CD4-positive, alpha-beta T cell (primary cell): ENCODE results near the gene ELP4. TPM values are rescaled to one million over a fixed set of nuclear protein-coding genes. Genes with fewer than 3 reads are reported as not detected.

Source experiments
- ATAC-seq: fragments of 200-7000 bp; cut with Tn5 transposase; one replicate; pipeline ENCODE4 v1.10.0; 2022; ENCODE audit warnings: mild to moderate bottlenecking; ENCODE audit not compliant: poor library complexity
- CTCF ChIA-PET: fragments of 350-600 bp; sonication (Branson Sonifier 250); formaldehyde crosslinking; loops from one replicate; lab custom pipeline; 2021; ENCODE audit warnings: antibody characterized with exemption, inconsistent platforms; lab: Charles Lee
- POLR2A ChIA-PET: fragments of 350-600 bp; sonication (Branson Sonifier 250); formaldehyde crosslinking; loops from one replicate; lab custom pipeline; 2021; ENCODE audit warnings: antibody characterized with exemption, inconsistent platforms; lab: Charles Lee
- DNase-seq, 14 experiments: peaks; one replicate each; pipeline ENCODE4 v3.0.0-alpha.2; 2013 to 2020; ENCODE audit warnings: mixed read lengths in 2 of 14
- H3K27ac ChIP-seq, 2 donors: one replicate each; pipeline versions ENCODE4 v1.5.1 to v1.7.0; 2013; ENCODE audit warnings: low read length in 2 of 2, low read depth in 1 of 2, mild to moderate bottlenecking in 1 of 2
- H3K27me3 ChIP-seq, 2 experiments: 1 replicate in 1 of 2; 2 replicates in 1 of 2; pipeline versions ENCODE4 v1.6.1 to v1.7.0; 2013; ENCODE audit warnings: low read length in 2 of 2, control low read depth in 1 of 2, mild to moderate bottlenecking in 1 of 2, moderate library complexity in 1 of 2; ENCODE audit not compliant: insufficient read depth in 2 of 2, control insufficient read depth in 1 of 2
- H3K36me3 ChIP-seq: one replicate; pipeline ENCODE4 v1.6.1; 2013; ENCODE audit warnings: low read length, control low read depth; ENCODE audit not compliant: insufficient read depth
- H3K4me1 ChIP-seq: one replicate; pipeline ENCODE4 v1.6.1; 2013; ENCODE audit warnings: low read length, control low read depth; ENCODE audit not compliant: insufficient read depth
- H3K4me3 ChIP-seq: one replicate; pipeline ENCODE4 v1.5.1; 2013; ENCODE audit warnings: mild to moderate bottlenecking, low read length, moderate library complexity
- H3K9me3 ChIP-seq, 2 experiments: 1 replicate in 1 of 2; 2 replicates in 1 of 2; pipeline versions ENCODE4 v1.6.1 to v1.7.0; 2013; ENCODE audit warnings: low read length in 2 of 2, mild to moderate bottlenecking in 2 of 2, control low read depth in 1 of 2, moderate library complexity in 1 of 2; ENCODE audit not compliant: control insufficient read depth in 1 of 2, insufficient read depth in 1 of 2
- H3K27ac Mint-ChIP-seq: one replicate; pipeline ENCODE4 v1.8.0; 2020; ENCODE audit warnings: mixed read lengths
- H3K27me3 Mint-ChIP-seq: one replicate; pipeline ENCODE4 v1.8.0; 2021; ENCODE audit warnings: mixed read lengths
- H3K36me3 Mint-ChIP-seq: one replicate; pipeline ENCODE4 v1.8.0; 2021; ENCODE audit warnings: low read depth, mixed read lengths
- H3K4me1 Mint-ChIP-seq: one replicate; pipeline ENCODE4 v1.8.0; 2021; ENCODE audit warnings: low read depth, mixed read lengths
- H3K4me3 Mint-ChIP-seq: one replicate; pipeline ENCODE4 v1.8.0; 2020; ENCODE audit warnings: mild to moderate bottlenecking, mixed read lengths
- H3K9me3 Mint-ChIP-seq: one replicate; pipeline ENCODE4 v1.8.0; 2020; ENCODE audit warnings: mixed read lengths
- CTCF ChIP-seq: fragments of 200-600 bp; IDR thresholded peaks from one replicate; pipeline ENCODE4 v1.8.0; 2022; ENCODE audit warnings: antibody characterized with exemption, mild to moderate bottlenecking
- intact Hi-C, 2 experiments: fragments of 100-400 bp; cut with DNase I in 1 of 2; cut with micrococcal nuclease in 1 of 2; formaldehyde crosslinking; loops; one replicate each; pipeline versions ENCODE4 v1.15.1 to v1.9.0; 2023 to 2025; cut with DNase I, micrococcal nuclease
- total RNA-seq, 174 experiments: library from RNA in 2 of 174; stranded (reverse) in 2 of 174; gene quantifications; one replicate each; pipeline ENCODE4 v1.2.3 and lab custom pipeline; 2021 to 2026

The ELP4 gene
- total RNA-seq, 2 experiments from 2014 or later = 9.5 to 10.3 TPM

GRCh38 chr11:31819621-31820437, 310.3 kb downstream of the ELP4 start:
- no peak overlapping the region for H3K4me3 Mint-ChIP-seq

GRCh38 chr11:31820438-31820818, 310.9 kb downstream of the ELP4 start:
- H3K36me3 Mint-ChIP-seq = no peaks in the 10 kb centered on the region
- H3K4me1 ChIP-seq = peaks cover 35% of the 10 kb centered on the region
- H3K27ac ChIP-seq = no peak overlapping the region
- H3K36me3 ChIP-seq = no peaks in the 10 kb centered on the region
- ChIA-PET CTCF (no interaction called here), POLR2A (no interaction called here)
- no peak overlapping the region for H3K4me3 ChIP-seq
- H3K27me3 Mint-ChIP-seq = peaks cover 85% of the 10 kb centered on the region
- TF ChIP-seq CTCF = no peak
- H3K27ac Mint-ChIP-seq = no peak overlapping the region
- no peak overlapping the region for H3K4me3 Mint-ChIP-seq
- H3K27me3 ChIP-seq = peaks cover 87 to 97% of the 10 kb centered on the region in 2 experiments
- intact Hi-C loops = no loop called here
- H3K9me3 ChIP-seq = peaks cover 12 to 73% of the 10 kb centered on the region in 2 experiments
- H3K4me1 Mint-ChIP-seq = peaks cover 25% of the 10 kb centered on the region
- ATAC-seq = no peak
- DNase-seq = no peak
- H3K9me3 Mint-ChIP-seq = no peaks in the 10 kb centered on the region

More at GRCh38 chr11:31819621-31820437, 310.3 kb downstream of the ELP4 start:
- Mint-ChIP-seq H3K27me3 (peaks cover 85% of the 10 kb centered on the region), H3K9me3 (no peaks in the 10 kb centered on the region), H3K4me1 (peaks cover 27% of the 10 kb centered on the region), H3K36me3 (no peaks in the 10 kb centered on the region), H3K27ac (no peak overlapping the region)
- ChIA-PET CTCF (no interaction called here), POLR2A (no interaction called here)
- Histone ChIP-seq H3K27ac (no peak overlapping the region), H3K9me3 (peaks cover 12 to 68% of the 10 kb centered on the region in 2 experiments), H3K27me3 (peaks cover 87 to 97% of the 10 kb centered on the region in 2 experiments), H3K4me3 (no peak overlapping the region), H3K36me3 (no peaks in the 10 kb centered on the region), H3K4me1 (peaks cover 41% of the 10 kb centered on the region)
- no peak for TF ChIP-seq CTCF
- intact Hi-C loops = no loop called here
- no peak for DNase-seq
- no peak for ATAC-seq

GRCh38 chr11:31821235-31821764, 311.7 kb downstream of the ELP4 start:
- ATAC-seq (no peak), DNase-seq (no peak)
- intact Hi-C loops = no loop called here
- H3K36me3 Mint-ChIP-seq = no peaks in the 10 kb centered on the region
- H3K27ac Mint-ChIP-seq = no peak overlapping the region
- no peak overlapping the region for H3K27ac ChIP-seq
- peaks cover 26% of the 10 kb centered on the region for H3K4me1 ChIP-seq
- ChIA-PET CTCF (no interaction called here), POLR2A (no interaction called here)
- H3K4me1 Mint-ChIP-seq = peaks cover 22% of the 10 kb centered on the region
- no peaks in the 10 kb centered on the region for H3K36me3 ChIP-seq
- no peak for TF ChIP-seq CTCF
- no peaks in the 10 kb centered on the region for H3K9me3 Mint-ChIP-seq
- H3K27me3 Mint-ChIP-seq = peaks cover 85% of the 10 kb centered on the region
- peaks cover 87 to 98% of the 10 kb centered on the region in 2 experiments for H3K27me3 ChIP-seq
- no peak overlapping the region for H3K4me3 Mint-ChIP-seq
- no peak overlapping the region for H3K4me3 ChIP-seq
- H3K9me3 ChIP-seq = peaks cover 12 to 80% of the 10 kb centered on the region in 2 experiments
